H1 (cell line): ENCODE data around the gene KIF20A. TPM values are rescaled to one million over a fixed set of nuclear protein-coding genes. Genes with fewer than 3 reads are reported as not detected.

Experiments used
- GTF2F1 ChIP-seq: IDR thresholded peaks from 2 replicates; pipeline ENCODE4 v1.6.1; 2012; ENCODE audit warnings: low read depth, low read length, improper control_type of control experiment, borderline replicate concordance
- JUND ChIP-seq: IDR thresholded peaks from 2 replicates; pipeline ENCODE4 v1.6.1; 2011; ENCODE audit warnings: mild to moderate bottlenecking, improper control_type of control experiment, low read length
- RBBP5 ChIP-seq: IDR thresholded peaks from 2 replicates; pipeline ENCODE4 v1.7.1; 2012; ENCODE audit warnings: low read depth, mild to moderate bottlenecking, inconsistent platforms, low read length, moderate library complexity, borderline replicate concordance
- RFX5 ChIP-seq: IDR thresholded peaks from 2 replicates; pipeline ENCODE4 v1.6.1; 2011; ENCODE audit warnings: low read depth, low read length, improper control_type of control experiment, borderline replicate concordance
- SP1 ChIP-seq: IDR thresholded peaks from 2 replicates; pipeline ENCODE4 v1.6.1; 2011; ENCODE audit warnings: low read depth, low read length
- TCF12 ChIP-seq: IDR thresholded peaks from 2 replicates; pipeline ENCODE4 v1.6.1; 2011; ENCODE audit warnings: low read depth, mild to moderate bottlenecking, low read length
- polyA plus RNA-seq, 7 experiments: library from polyadenylated mRNA; depleted of rRNA in 3 of 7; stranded (reverse) in 5 of 7; unstranded in 2 of 7; fragments of >200 nt in 5 of 7; fragments of 200-250 nt in 2 of 7; gene quantifications; 1 replicate in 5 of 7; 2 replicates in 1 of 7; 4 replicates in 1 of 7; pipeline versions ENCODE4 v1.2.1 to v1.2.3, GENCODE V29; 2011 to 2013; ENCODE audit warnings: missing spikeins in 2 of 7, mixed read lengths in 2 of 7
- total RNA-seq: library from RNA; stranded (reverse); fragmentation: NEBNext Ultra II Directional; extraction: Animal tissue kit (Norgen Biotek cat#: 25700); gene quantifications from 2 replicates; pipeline ENCODE4 v1.2.1, GENCODE V29; 2021
- TF ChIP-seq, protein P1 (sequence below): IDR thresholded peaks from 2 replicates; pipeline ENCODE4 v1.6.1; 2012; ENCODE audit warnings: inconsistent platforms

The KIF20A gene
- total and polyA plus RNA-seq, 2 of the 8 experiments (the other 6 are each of a cell fraction or from before 2014, with no cell fraction given) = 33.3 to 67.1 TPM

DNA sequence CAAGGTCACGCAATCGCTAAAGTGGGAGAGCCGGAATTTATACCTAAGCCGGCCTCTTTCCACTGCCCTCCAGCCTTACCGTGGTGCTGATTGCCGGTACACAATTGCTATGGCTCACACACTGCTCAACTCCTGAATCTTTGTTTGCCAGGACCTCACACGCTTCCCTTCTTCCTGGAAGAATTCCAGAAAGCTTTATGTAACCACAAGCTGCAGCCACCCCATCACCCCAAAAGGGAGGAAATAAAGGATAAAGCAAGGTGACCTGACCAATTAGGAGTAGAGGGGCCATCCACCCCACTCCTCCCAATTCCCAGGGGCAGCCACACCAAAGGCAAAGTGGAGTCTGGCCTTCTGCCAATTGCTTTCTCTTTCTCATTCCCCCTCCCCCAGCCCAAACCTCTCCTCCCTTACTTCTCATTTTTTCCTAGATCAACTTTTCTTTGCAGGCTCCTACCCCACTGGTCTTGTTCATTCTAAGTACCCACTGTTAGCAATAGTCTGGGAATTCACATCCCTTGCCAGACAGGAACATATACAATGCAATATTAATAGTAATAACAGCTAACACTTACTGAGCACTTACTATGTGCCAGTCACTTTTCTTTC is 52.2 kb downstream of the KIF20A start (continued):
- no peak for TF ChIP-seq SP1
- no peak for TF ChIP-seq RBBP5
- TF ChIP-seq GTF2F1 = no peak
- no peak for TF ChIP-seq TCF12
- TF ChIP-seq JUND = no peak
- TF ChIP-seq, protein P1, sequence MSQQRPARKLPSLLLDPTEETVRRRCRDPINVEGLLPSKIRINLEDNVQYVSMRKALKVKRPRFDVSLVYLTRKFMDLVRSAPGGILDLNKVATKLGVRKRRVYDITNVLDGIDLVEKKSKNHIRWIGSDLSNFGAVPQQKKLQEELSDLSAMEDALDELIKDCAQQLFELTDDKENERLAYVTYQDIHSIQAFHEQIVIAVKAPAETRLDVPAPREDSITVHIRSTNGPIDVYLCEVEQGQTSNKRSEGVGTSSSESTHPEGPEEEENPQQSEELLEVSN = no peak
- no peak for TF ChIP-seq RFX5
